ENCODE results near the gene TRPM3. TPM values are rescaled to one million over a fixed set of nuclear protein-coding genes. Genes with fewer than 3 reads are reported as not detected.

Gene TRPM3
- total and polyA plus RNA-seq, 2 of the 8 experiments (the other 6 are each of a cell fraction or from before 2014, with no cell fraction given), result 2.4 to 10.9 TPM

GRCh38 chr9:70539001-70539400 lies 582.4 kb downstream of the TRPM3 start (continued):
- TF ChIP-seq, protein P1, sequence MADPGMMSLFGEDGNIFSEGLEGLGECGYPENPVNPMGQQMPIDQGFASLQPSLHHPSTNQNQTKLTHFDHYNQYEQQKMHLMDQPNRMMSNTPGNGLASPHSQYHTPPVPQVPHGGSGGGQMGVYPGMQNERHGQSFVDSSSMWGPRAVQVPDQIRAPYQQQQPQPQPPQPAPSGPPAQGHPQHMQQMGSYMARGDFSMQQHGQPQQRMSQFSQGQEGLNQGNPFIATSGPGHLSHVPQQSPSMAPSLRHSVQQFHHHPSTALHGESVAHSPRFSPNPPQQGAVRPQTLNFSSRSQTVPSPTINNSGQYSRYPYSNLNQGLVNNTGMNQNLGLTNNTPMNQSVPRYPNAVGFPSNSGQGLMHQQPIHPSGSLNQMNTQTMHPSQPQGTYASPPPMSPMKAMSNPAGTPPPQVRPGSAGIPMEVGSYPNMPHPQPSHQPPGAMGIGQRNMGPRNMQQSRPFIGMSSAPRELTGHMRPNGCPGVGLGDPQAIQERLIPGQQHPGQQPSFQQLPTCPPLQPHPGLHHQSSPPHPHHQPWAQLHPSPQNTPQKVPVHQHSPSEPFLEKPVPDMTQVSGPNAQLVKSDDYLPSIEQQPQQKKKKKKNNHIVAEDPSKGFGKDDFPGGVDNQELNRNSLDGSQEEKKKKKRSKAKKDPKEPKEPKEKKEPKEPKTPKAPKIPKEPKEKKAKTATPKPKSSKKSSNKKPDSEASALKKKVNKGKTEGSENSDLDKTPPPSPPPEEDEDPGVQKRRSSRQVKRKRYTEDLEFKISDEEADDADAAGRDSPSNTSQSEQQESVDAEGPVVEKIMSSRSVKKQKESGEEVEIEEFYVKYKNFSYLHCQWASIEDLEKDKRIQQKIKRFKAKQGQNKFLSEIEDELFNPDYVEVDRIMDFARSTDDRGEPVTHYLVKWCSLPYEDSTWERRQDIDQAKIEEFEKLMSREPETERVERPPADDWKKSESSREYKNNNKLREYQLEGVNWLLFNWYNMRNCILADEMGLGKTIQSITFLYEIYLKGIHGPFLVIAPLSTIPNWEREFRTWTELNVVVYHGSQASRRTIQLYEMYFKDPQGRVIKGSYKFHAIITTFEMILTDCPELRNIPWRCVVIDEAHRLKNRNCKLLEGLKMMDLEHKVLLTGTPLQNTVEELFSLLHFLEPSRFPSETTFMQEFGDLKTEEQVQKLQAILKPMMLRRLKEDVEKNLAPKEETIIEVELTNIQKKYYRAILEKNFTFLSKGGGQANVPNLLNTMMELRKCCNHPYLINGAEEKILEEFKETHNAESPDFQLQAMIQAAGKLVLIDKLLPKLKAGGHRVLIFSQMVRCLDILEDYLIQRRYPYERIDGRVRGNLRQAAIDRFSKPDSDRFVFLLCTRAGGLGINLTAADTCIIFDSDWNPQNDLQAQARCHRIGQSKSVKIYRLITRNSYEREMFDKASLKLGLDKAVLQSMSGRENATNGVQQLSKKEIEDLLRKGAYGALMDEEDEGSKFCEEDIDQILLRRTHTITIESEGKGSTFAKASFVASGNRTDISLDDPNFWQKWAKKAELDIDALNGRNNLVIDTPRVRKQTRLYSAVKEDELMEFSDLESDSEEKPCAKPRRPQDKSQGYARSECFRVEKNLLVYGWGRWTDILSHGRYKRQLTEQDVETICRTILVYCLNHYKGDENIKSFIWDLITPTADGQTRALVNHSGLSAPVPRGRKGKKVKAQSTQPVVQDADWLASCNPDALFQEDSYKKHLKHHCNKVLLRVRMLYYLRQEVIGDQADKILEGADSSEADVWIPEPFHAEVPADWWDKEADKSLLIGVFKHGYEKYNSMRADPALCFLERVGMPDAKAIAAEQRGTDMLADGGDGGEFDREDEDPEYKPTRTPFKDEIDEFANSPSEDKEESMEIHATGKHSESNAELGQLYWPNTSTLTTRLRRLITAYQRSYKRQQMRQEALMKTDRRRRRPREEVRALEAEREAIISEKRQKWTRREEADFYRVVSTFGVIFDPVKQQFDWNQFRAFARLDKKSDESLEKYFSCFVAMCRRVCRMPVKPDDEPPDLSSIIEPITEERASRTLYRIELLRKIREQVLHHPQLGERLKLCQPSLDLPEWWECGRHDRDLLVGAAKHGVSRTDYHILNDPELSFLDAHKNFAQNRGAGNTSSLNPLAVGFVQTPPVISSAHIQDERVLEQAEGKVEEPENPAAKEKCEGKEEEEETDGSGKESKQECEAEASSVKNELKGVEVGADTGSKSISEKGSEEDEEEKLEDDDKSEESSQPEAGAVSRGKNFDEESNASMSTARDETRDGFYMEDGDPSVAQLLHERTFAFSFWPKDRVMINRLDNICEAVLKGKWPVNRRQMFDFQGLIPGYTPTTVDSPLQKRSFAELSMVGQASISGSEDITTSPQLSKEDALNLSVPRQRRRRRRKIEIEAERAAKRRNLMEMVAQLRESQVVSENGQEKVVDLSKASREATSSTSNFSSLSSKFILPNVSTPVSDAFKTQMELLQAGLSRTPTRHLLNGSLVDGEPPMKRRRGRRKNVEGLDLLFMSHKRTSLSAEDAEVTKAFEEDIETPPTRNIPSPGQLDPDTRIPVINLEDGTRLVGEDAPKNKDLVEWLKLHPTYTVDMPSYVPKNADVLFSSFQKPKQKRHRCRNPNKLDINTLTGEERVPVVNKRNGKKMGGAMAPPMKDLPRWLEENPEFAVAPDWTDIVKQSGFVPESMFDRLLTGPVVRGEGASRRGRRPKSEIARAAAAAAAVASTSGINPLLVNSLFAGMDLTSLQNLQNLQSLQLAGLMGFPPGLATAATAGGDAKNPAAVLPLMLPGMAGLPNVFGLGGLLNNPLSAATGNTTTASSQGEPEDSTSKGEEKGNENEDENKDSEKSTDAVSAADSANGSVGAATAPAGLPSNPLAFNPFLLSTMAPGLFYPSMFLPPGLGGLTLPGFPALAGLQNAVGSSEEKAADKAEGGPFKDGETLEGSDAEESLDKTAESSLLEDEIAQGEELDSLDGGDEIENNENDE (IDR thresholded peaks at IDR 0.05; ENCODE audit: insufficient replicate concordance, low read length), result no peak
- no peak for TF ChIP-seq POLR2AphosphoS5 (IDR thresholded peaks at IDR 0.05; ENCODE audit: low read depth, low read length)
- TF ChIP-seq GTF2F1 (IDR thresholded peaks at IDR 0.05; ENCODE audit: borderline replicate concordance, low read depth, low read length), result no peak
- no peak for TF ChIP-seq EGR1 (IDR thresholded peaks at IDR 0.05; ENCODE audit: borderline replicate concordance, low read depth, low read length)
- TF ChIP-seq BACH1 (IDR thresholded peaks at IDR 0.05; ENCODE audit: low read length), result no peak
- no peak for TF ChIP-seq EP300 (IDR thresholded peaks at IDR 0.05; ENCODE audit: borderline replicate concordance in 1 of 2, low read depth in 2 of 2, low read length in 2 of 2)
- no peak for TF ChIP-seq SIX5 (IDR thresholded peaks at IDR 0.05; ENCODE audit: low read depth, low read length)
- TF ChIP-seq KDM4A (IDR thresholded peaks at IDR 0.05; ENCODE audit: low read depth, low read length, severe bottlenecking), result no peak
- TF ChIP-seq POU5F1 (IDR thresholded peaks at IDR 0.05; ENCODE audit: low read depth, low read length), result no peak
- no peak for TF ChIP-seq CREB1 (IDR thresholded peaks at IDR 0.05)
- no peak for TF ChIP-seq RBBP5 (IDR thresholded peaks at IDR 0.05; ENCODE audit: borderline replicate concordance, low read depth, low read length)
- TF ChIP-seq POLR2A (IDR thresholded peaks at IDR 0.05; ENCODE audit: control extremely low read depth in 1 of 2, low read depth in 2 of 2, low read length in 2 of 2), result no peak
- no peak for TF ChIP-seq TAF1 (IDR thresholded peaks at IDR 0.05; ENCODE audit: low read depth, low read length)

Measured in H1 (cell line).